Measurements from ENCODE around the gene JMJD7. TPM values are rescaled to one million over a fixed set of nuclear protein-coding genes. Genes with fewer than 3 reads are reported as not detected.
A peak's percentile ranks its signal among the peaks of the same experiment; 100 is the strongest.

JMJD7 gene
- total RNA-seq, 4 donors from 2014 or later = 20.4 to 36.9 (median 30.5) TPM

GRCh38 chr15:41825145-41825544, 2.7 kb upstream of the JMJD7 start:
- intact Hi-C loops (cut with DNase I) = no loop called here
- Histone ChIP-seq H3K27me3 (no peaks in the 10 kb centered on the region), H3K4me1 (peaks cover 13 to 41% (median 20%) of the 10 kb centered on the region in 3 donors), H3K36me3 (peaks cover 40 to 60% (median 46%) of the 10 kb centered on the region in 3 donors), H3K4me3 (no peak overlapping the region), H3K9me3 (no peaks in the 10 kb centered on the region), H3K27ac (no peak overlapping the region)
- no peak for DNase-seq
- TF ChIP-seq CTCF (IDR thresholded peaks at IDR 0.05) (no peak), POLR2A (IDR thresholded peaks at IDR 0.05) (no peak)
- WGBS, 2 donors = 77% methylated on average over 3 of the region's 10 CpGs; no CpG with 5 or more reads in 1 of the 2 donors

DNA sequence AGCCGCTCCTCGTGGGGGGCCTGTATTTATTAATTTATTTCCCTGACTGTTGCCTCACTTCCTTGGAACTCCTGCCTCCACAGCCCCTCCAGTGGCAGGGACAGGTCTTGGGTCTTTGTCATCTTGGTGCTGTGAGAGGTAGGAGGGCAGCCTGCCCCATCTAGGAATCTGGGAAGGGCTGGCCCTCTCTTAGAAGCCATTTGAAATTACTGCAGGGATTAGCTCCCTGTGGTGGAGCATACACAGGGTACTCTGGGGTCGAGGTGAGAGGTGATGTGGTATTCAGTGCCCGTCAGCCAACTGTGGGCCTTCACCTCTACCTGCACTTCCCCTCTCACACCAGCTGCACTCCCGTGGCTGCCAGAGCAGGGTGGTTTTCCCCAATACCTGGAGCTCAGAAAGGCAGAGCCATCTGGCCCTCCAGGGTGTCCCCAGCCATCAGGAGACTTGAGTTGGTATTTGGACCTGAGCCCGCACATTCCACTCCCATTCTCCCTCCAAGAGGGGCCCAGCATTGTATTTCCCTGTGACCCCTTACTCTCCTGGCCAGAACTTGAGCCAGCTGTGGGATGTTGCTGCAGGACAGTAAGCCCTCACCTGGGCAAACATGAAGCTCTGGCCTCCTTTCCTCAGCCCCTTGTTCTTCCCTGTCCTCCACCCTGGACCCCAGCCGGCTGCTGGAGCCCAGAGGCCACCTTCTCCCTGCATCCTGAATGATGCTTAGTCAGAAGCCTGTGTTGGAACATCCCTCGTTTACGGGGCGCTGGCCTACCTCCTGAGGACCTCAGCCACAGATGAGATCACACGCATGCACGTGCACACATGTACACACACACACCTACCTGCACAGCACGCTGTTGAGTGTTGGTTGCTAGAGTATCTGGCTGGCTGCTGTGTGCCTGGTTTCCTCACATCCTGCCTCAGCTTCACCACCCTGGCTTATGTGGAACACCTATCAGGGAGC, 2.0 kb upstream of the JMJD7 start:
- H3K27me3 ChIP-seq = no peaks in the 10 kb centered on the region
- no peak for TF ChIP-seq POLR2A (IDR thresholded peaks at IDR 0.05)
- TF ChIP-seq CTCF (IDR thresholded peaks at IDR 0.05) = no peak
- intact Hi-C loops (cut with DNase I) = no loop called here
- no peaks in the 10 kb centered on the region for H3K9me3 ChIP-seq
- no peak for DNase-seq
- peaks cover 35 to 57% (median 41%) of the 10 kb centered on the region in 3 donors for H3K36me3 ChIP-seq
- peaks cover 19 to 44% (median 27%) of the 10 kb centered on the region in 3 donors for H3K4me1 ChIP-seq
- peak overlapping the region in 3 of 4 donors; percentile 43 to 97 (median 94) for H3K27ac ChIP-seq
- no peak overlapping the region for H3K4me3 ChIP-seq
- WGBS, 2 donors = 72 to 75% methylated on average over 7 to 9 of the region's 13 CpGs

- peak overlapping the region; percentile 89 to 97 (median 92) for H3K27ac ChIP-seq
- WGBS, 2 donors = 1 to 4% methylated on average over 19 to 32 of the region's 37 CpGs
- TF ChIP-seq CTCF (IDR thresholded peaks at IDR 0.05) (no peak), POLR2A (IDR thresholded peaks at IDR 0.05) (no peak)
- H3K4me1 ChIP-seq = peaks cover 26 to 56% (median 42%) of the 10 kb centered on the region in 3 donors
- H3K27me3 ChIP-seq = no peaks in the 10 kb centered on the region
- H3K4me3 ChIP-seq = peak overlapping the region; percentile 61 to 86 (median 77)
- intact Hi-C loops (cut with DNase I) = no loop called here
- DNase-seq = no peak
- H3K9me3 ChIP-seq = no peaks in the 10 kb centered on the region
- peaks cover 22 to 57% (median 33%) of the 10 kb centered on the region in 3 donors for H3K36me3 ChIP-seq
Measured at GRCh38 chr15:41827290-41827879, 507 bp upstream of the JMJD7 start.

- Histone ChIP-seq H3K4me3 (peak overlapping the region; percentile 61 to 86 (median 77)), H3K36me3 (peaks cover 8 to 45% (median 19%) of the 10 kb centered on the region in 3 donors), H3K27ac (peak overlapping the region; percentile 89 to 97 (median 92)), H3K4me1 (peaks cover 28 to 69% (median 49%) of the 10 kb centered on the region in 3 donors), H3K27me3 (no peaks in the 10 kb centered on the region), H3K9me3 (no peaks in the 10 kb centered on the region)
- intact Hi-C loops (cut with DNase I) = no loop called here
- no peak for TF ChIP-seq POLR2A (IDR thresholded peaks at IDR 0.05)
- TF ChIP-seq CTCF (IDR thresholded peaks at IDR 0.05) = no peak
- no peak for DNase-seq
- WGBS, 2 donors = 4 to 24% methylated on average over 6 of the region's 6 CpGs
Measured at GRCh38 chr15:41828807-41829141, 882 bp downstream of the JMJD7 start.
